ENCODE results near the gene RTL10. TPM values are rescaled to one million over a fixed set of nuclear protein-coding genes. Genes with fewer than 3 reads are reported as not detected.
A peak's percentile ranks its signal among the peaks of the same experiment; 100 is the strongest.

RTL10 gene
- total RNA-seq, 1 experiment from 2014 or later = 26.7 TPM

DNA sequence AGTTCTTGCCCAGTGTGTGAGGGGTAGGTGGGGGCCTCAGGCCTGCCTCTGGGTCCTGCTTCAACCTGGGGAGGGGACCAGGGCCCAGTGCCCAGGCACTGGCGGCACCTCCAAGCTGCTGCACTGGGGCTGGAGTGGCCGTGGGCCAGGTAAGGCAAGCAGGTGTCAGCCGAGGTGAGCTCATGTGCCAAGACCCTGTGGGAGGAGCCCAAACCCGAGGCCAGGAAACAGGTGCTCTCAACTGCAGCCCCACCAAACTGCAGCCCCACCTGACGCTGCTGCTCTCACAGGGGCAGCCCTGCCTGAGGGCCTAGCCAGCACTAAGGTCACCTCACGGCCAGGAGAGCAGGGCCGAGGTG, 18.1 kb upstream of the RTL10 start:
- no peak for DNase-seq (ENCODE audit: low read depth, low spot score)
- ChIA-PET POLR2A (no interaction called here), CTCF (no interaction called here)
- TF ChIP-seq, protein P1, sequence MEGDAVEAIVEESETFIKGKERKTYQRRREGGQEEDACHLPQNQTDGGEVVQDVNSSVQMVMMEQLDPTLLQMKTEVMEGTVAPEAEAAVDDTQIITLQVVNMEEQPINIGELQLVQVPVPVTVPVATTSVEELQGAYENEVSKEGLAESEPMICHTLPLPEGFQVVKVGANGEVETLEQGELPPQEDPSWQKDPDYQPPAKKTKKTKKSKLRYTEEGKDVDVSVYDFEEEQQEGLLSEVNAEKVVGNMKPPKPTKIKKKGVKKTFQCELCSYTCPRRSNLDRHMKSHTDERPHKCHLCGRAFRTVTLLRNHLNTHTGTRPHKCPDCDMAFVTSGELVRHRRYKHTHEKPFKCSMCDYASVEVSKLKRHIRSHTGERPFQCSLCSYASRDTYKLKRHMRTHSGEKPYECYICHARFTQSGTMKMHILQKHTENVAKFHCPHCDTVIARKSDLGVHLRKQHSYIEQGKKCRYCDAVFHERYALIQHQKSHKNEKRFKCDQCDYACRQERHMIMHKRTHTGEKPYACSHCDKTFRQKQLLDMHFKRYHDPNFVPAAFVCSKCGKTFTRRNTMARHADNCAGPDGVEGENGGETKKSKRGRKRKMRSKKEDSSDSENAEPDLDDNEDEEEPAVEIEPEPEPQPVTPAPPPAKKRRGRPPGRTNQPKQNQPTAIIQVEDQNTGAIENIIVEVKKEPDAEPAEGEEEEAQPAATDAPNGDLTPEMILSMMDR (IDR thresholded peaks at IDR 0.05) = no peak
- no peak for TF ChIP-seq REST (IDR thresholded peaks at IDR 0.05; ENCODE audit: insufficient read depth in 1 of 2, low read depth in 2 of 2, low read length in 1 of 2)
- TF ChIP-seq TCF7L2 (IDR thresholded peaks at IDR 0.05; ENCODE audit: low read depth, low read length) = no peak
- TF ChIP-seq POLR2AphosphoS5 (IDR thresholded peaks at IDR 0.05; ENCODE audit: low read depth, low read length) = no peak
- no peak for TF ChIP-seq SIN3A (IDR thresholded peaks at IDR 0.05; ENCODE audit: borderline replicate concordance, insufficient read depth, low read depth, low read length)
- intact Hi-C loops (cut with micrococcal nuclease; ENCODE audit: unreplicated experiment) (no loop called here), in situ Hi-C loops (cut with HindIII; ENCODE audit: low pct_unique_long_range_greater_than_20kb, low sequenced_read_pairs) (no loop called here)
- H3K9me3 ChIP-seq (ENCODE audit: control insufficient read depth, insufficient read depth, low read depth, low read length) = no peaks in the 10 kb centered on the region
- peak overlapping the region; percentile 54 for H3K27ac ChIP-seq (ENCODE audit: low read length)
- no TSS peak for BruUV-seq (replicated peaks)
- no peaks in the 10 kb centered on the region for H3K27me3 ChIP-seq (ENCODE audit: control insufficient read depth, insufficient read depth, low read length)
- H3K4me1 ChIP-seq (ENCODE audit: control insufficient read depth, insufficient read depth, low read length) = peaks cover 50% of the 10 kb centered on the region
- no peaks in the 10 kb centered on the region for H3K36me3 ChIP-seq (ENCODE audit: control insufficient read depth, insufficient read depth, low read length)
- ATAC-seq = no peak
- no peak overlapping the region for H3K4me3 ChIP-seq (ENCODE audit: low read depth in 2 of 2, low read length in 2 of 2)

GRCh38 chr22:19871845-19872778, 17.4 kb upstream of the RTL10 start:
- H3K27ac ChIP-seq (ENCODE audit: low read length) = peak overlapping the region; percentile 54; the same call in 1 of the 2 replicates
- ATAC-seq (no peak), DNase-seq (ENCODE audit: low read depth, low spot score) (no peak)
- no peaks in the 10 kb centered on the region for H3K9me3 ChIP-seq (ENCODE audit: control insufficient read depth, insufficient read depth, low read depth, low read length)
- peaks cover 44% of the 10 kb centered on the region for H3K4me1 ChIP-seq (ENCODE audit: control insufficient read depth, insufficient read depth, low read length)
- H3K36me3 ChIP-seq (ENCODE audit: control insufficient read depth, insufficient read depth, low read length) = no peaks in the 10 kb centered on the region
- no TSS peak for BruUV-seq (replicated peaks)
- ChIA-PET POLR2A (no interaction called here), CTCF (no interaction called here)
- intact Hi-C loops (cut with micrococcal nuclease; ENCODE audit: unreplicated experiment) = no loop called here
- H3K27me3 ChIP-seq (ENCODE audit: control insufficient read depth, insufficient read depth, low read length) = no peaks in the 10 kb centered on the region
- in situ Hi-C loops (cut with HindIII; ENCODE audit: low pct_unique_long_range_greater_than_20kb, low sequenced_read_pairs) = no loop called here
- TF ChIP-seq SIN3A (IDR thresholded peaks at IDR 0.05; ENCODE audit: borderline replicate concordance, insufficient read depth, low read depth, low read length) (no peak), POLR2AphosphoS5 (IDR thresholded peaks at IDR 0.05; ENCODE audit: low read depth, low read length) (no peak), REST (IDR thresholded peaks at IDR 0.05; ENCODE audit: insufficient read depth in 1 of 2, low read depth in 2 of 2, low read length in 1 of 2) (no peak), TCF7L2 (IDR thresholded peaks at IDR 0.05; ENCODE audit: low read depth, low read length) (no peak)
- TF ChIP-seq, protein P1 (IDR thresholded peaks at IDR 0.05) = no peak
- no peak overlapping the region for H3K4me3 ChIP-seq (ENCODE audit: low read depth in 2 of 2, low read length in 2 of 2)
